Pons (tissue), 1 donor: ENCODE data around the gene AMBRA1.

Source experiments
- DNase-seq: peaks from one replicate; pipeline ENCODE4 v3.0.0-alpha.2; 2016; ENCODE audit warnings: low spot score

Gene AMBRA1

GRCh38 chr11:46347637-46348311 is 246.0 kb downstream of the AMBRA1 start:
- DNase-seq, result no peak

- DNase-seq, result peak; percentile 73
These were observed 246.8 kb downstream of the AMBRA1 start, which contains the start of gene DGKZ for GRCh38 chr11:46346886-46347636. TSS of gene DGKZ (plus strand) at chr11:46347463. CDS start at chr11:46347660, 197 bp downstream.
